ENCODE measurements around the gene ATAD2B. TPM values are rescaled to one million over a fixed set of nuclear protein-coding genes. Genes with fewer than 3 reads are reported as not detected.
"Not testable (repeated sequence)": the region's sequence is repeated elsewhere in the genome, so short reads cannot be mapped to it uniquely, and the experiment has no call there.

The ATAD2B gene
- polyA plus RNA-seq, 1 donor = 11.5 TPM

GRCh38 chr2:23791030-23791429 lies 135.9 kb downstream of the ATAD2B start:
- no peak for DNase-seq (ENCODE audit: low read depth)

- DNase-seq (ENCODE audit: low read depth) = no peak
Measured at GRCh38 chr2:23789012-23789411, 137.9 kb downstream of the ATAD2B start.

GRCh38 chr2:23788100-23788499 lies 138.8 kb downstream of the ATAD2B start:
- DNase-seq (ENCODE audit: low read depth) = no peak

- DNase-seq (ENCODE audit: low read depth) = no peak
Measured at GRCh38 chr2:23784971-23785370, 142.0 kb downstream of the ATAD2B start.

- DNase-seq (ENCODE audit: low read depth) = no peak
Measured at GRCh38 chr2:23782646-23783045, 144.3 kb downstream of the ATAD2B start.

- no peak for DNase-seq (ENCODE audit: low read depth)
Measured at GRCh38 chr2:23782126-23782525, 144.8 kb downstream of the ATAD2B start.

GRCh38 chr2:23780465-23780864 lies 146.5 kb downstream of the ATAD2B start:
- DNase-seq (ENCODE audit: low read depth) = not testable (repeated sequence)

- peak; percentile 14 for DNase-seq (ENCODE audit: low read depth)
Measured at GRCh38 chr2:23777826-23778225, 149.1 kb downstream of the ATAD2B start.

- DNase-seq (ENCODE audit: low read depth) = no peak
Measured at GRCh38 chr2:23776021-23776420, 150.9 kb downstream of the ATAD2B start.

- no peak for DNase-seq (ENCODE audit: low read depth)
Measured at GRCh38 chr2:23772684-23773083, 154.2 kb downstream of the ATAD2B start.

GRCh38 chr2:23772056-23772455 lies 154.9 kb downstream of the ATAD2B start:
- no peak for DNase-seq (ENCODE audit: low read depth)

GRCh38 chr2:23769364-23769763 lies 157.6 kb downstream of the ATAD2B start:
- DNase-seq (ENCODE audit: low read depth) = no peak

GRCh38 chr2:23767876-23768621 lies 158.9 kb downstream of the ATAD2B start:
- DNase-seq (ENCODE audit: low read depth) = no peak

- DNase-seq (ENCODE audit: low read depth) = no peak
Measured at GRCh38 chr2:23762141-23762540, 164.8 kb downstream of the ATAD2B start.

- DNase-seq (ENCODE audit: low read depth) = no peak
Measured at GRCh38 chr2:23761638-23762037, 165.3 kb downstream of the ATAD2B start.

- DNase-seq (ENCODE audit: low read depth) = peak; percentile 65
Measured at GRCh38 chr2:23760736-23761135, 166.2 kb downstream of the ATAD2B start.

- no peak for DNase-seq (ENCODE audit: low read depth)
Measured at GRCh38 chr2:23757686-23758433, 169.1 kb downstream of the ATAD2B start.

GRCh38 chr2:23756593-23757292 lies 170.2 kb downstream of the ATAD2B start:
- DNase-seq (ENCODE audit: low read depth) = no peak

- DNase-seq (ENCODE audit: low read depth) = no peak
Measured at GRCh38 chr2:23754970-23755369, 172.0 kb downstream of the ATAD2B start.

- no peak for DNase-seq (ENCODE audit: low read depth)
Measured at GRCh38 chr2:23753291-23754010, 173.5 kb downstream of the ATAD2B start.

- DNase-seq (ENCODE audit: low read depth) = no peak
Measured at GRCh38 chr2:23751747-23752265, 175.1 kb downstream of the ATAD2B start.
